Mesenchymal stem cell (in vitro differentiated cells and primary cell): ENCODE measurements around the gene OR2M5. TPM values are rescaled to one million over a fixed set of nuclear protein-coding genes. Genes with fewer than 3 reads are reported as not detected.

ENCODE experiments used
- DNase-seq: peaks from one replicate; pipeline ENCODE4 v3.0.0-alpha.2; 2013
- H2AFZ ChIP-seq: one replicate; pipeline ENCODE4 v1.6.1; 2013; ENCODE audit warnings: low read depth, mild to moderate bottlenecking, control low read depth, inconsistent platforms, low read length, moderate library complexity
- H2AK5ac ChIP-seq: 2 replicates; pipeline ENCODE4 v1.6.1; 2013; ENCODE audit warnings: low read length, moderate library complexity, mild to moderate bottlenecking, inconsistent platforms; ENCODE audit not compliant: severe bottlenecking
- H2BK120ac ChIP-seq: one replicate; pipeline ENCODE4 v1.6.1; 2013; ENCODE audit warnings: low read depth, mild to moderate bottlenecking, inconsistent platforms, low read length, moderate library complexity
- H2BK12ac ChIP-seq, 2 experiments: one replicate each; pipeline ENCODE4 v1.6.1; 2013; ENCODE audit warnings: inconsistent platforms in 2 of 2, low read length in 2 of 2, mild to moderate bottlenecking in 2 of 2, moderate library complexity in 2 of 2, control low read depth in 1 of 2
- H2BK15ac ChIP-seq: one replicate; pipeline ENCODE4 v1.6.1; 2013; ENCODE audit warnings: mild to moderate bottlenecking, low read depth, inconsistent platforms; ENCODE audit not compliant: poor library complexity, severe bottlenecking
- H2BK5ac ChIP-seq: 2 replicates; pipeline ENCODE4 v1.6.1; 2013; ENCODE audit warnings: low read depth, mild to moderate bottlenecking, low read length, control low read depth, inconsistent platforms; ENCODE audit not compliant: poor library complexity, severe bottlenecking
- H3K14ac ChIP-seq, 2 experiments: one replicate each; pipeline ENCODE4 v1.6.1; 2013; ENCODE audit warnings: inconsistent platforms in 2 of 2, low read length in 2 of 2, control low read depth in 1 of 2, mild to moderate bottlenecking in 1 of 2, moderate library complexity in 1 of 2
- H3K18ac ChIP-seq, 2 experiments: one replicate each; pipeline ENCODE4 v1.6.1; 2013; ENCODE audit warnings: inconsistent platforms in 2 of 2, low read length in 2 of 2, control low read depth in 1 of 2, low read depth in 1 of 2, mild to moderate bottlenecking in 1 of 2
- H3K23ac ChIP-seq, 2 experiments: one replicate each; pipeline ENCODE4 v1.6.1; 2013; ENCODE audit warnings: inconsistent platforms in 2 of 2, low read length in 2 of 2, mild to moderate bottlenecking in 2 of 2, moderate library complexity in 2 of 2, control low read depth in 1 of 2
- H3K27ac ChIP-seq: 2 replicates; pipeline ENCODE4 v1.5.1; 2013; ENCODE audit warnings: mild to moderate bottlenecking, moderate library complexity, low read length, control low read depth, inconsistent platforms; ENCODE audit not compliant: poor library complexity, severe bottlenecking
- H3K27me3 ChIP-seq, 2 experiments: 2 replicates each; pipeline versions ENCODE4 v1.6.1 to v1.7.0; 2013; ENCODE audit warnings: low read length in 2 of 2, mild to moderate bottlenecking in 2 of 2, moderate library complexity in 2 of 2, control low read depth in 1 of 2, inconsistent platforms in 1 of 2; ENCODE audit not compliant: control insufficient read depth in 1 of 2, insufficient read depth in 1 of 2
- H3K36me3 ChIP-seq, 2 experiments: 2 replicates each; pipeline versions ENCODE4 v1.6.1 to v1.7.0; 2013; ENCODE audit warnings: low read length in 2 of 2, control low read depth in 1 of 2, inconsistent platforms in 1 of 2, low read depth in 1 of 2, mild to moderate bottlenecking in 1 of 2; ENCODE audit not compliant: insufficient read depth in 2 of 2, control insufficient read depth in 1 of 2
- H3K4ac ChIP-seq, 2 experiments: one replicate each; pipeline ENCODE4 v1.6.1; 2013; ENCODE audit warnings: inconsistent platforms in 2 of 2, low read length in 2 of 2, mild to moderate bottlenecking in 2 of 2, moderate library complexity in 2 of 2, control low read depth in 1 of 2, low read depth in 1 of 2
- H3K4me1 ChIP-seq: 2 replicates; pipeline ENCODE4 v1.6.1; 2013; ENCODE audit warnings: low read depth, low read length, control low read depth; ENCODE audit not compliant: control insufficient read depth, insufficient read depth
- H3K4me2 ChIP-seq: 2 replicates; pipeline ENCODE4 v1.6.1; 2013; ENCODE audit warnings: low read length, mild to moderate bottlenecking, inconsistent platforms; ENCODE audit not compliant: poor library complexity, severe bottlenecking
- H3K4me3 ChIP-seq, 2 experiments: 2 replicates each; pipeline versions ENCODE4 v1.5.1 to v1.7.0; 2013; ENCODE audit warnings: low read length in 2 of 2, mild to moderate bottlenecking in 2 of 2, control low read depth in 1 of 2, low read depth in 1 of 2; ENCODE audit not compliant: insufficient read depth in 1 of 2
- H3K79me1 ChIP-seq: replicated peaks from 2 replicates; pipeline ENCODE4 v1.6.1; 2013; ENCODE audit warnings: mild to moderate bottlenecking, control low read depth, low read length, inconsistent platforms; ENCODE audit not compliant: poor library complexity, severe bottlenecking
- H3K9ac ChIP-seq: 2 replicates; pipeline ENCODE4 v1.7.0; 2013; ENCODE audit warnings: mild to moderate bottlenecking, low read length, moderate library complexity
- H3K9me3 ChIP-seq: 2 replicates; pipeline ENCODE4 v1.7.0; 2013; ENCODE audit warnings: mild to moderate bottlenecking, low read length; ENCODE audit not compliant: control insufficient read depth
- H4K8ac ChIP-seq: one replicate; pipeline ENCODE4 v1.6.1; 2013; ENCODE audit warnings: inconsistent platforms, mild to moderate bottlenecking, low read length, moderate library complexity
- H4K91ac ChIP-seq: one replicate; pipeline ENCODE4 v1.6.1; 2013; ENCODE audit warnings: mild to moderate bottlenecking, low read length, inconsistent platforms
- WGBS: methylation state at CpG from one replicate; pipeline ENCODE4 v1.1.7; 2013; ENCODE audit warnings: mixed read lengths; 5-methylcytosine and 5-hydroxymethylcytosine counted together
- polyA plus RNA-seq, 2 experiments: library from polyadenylated mRNA; stranded (reverse); fragments of 200-250 nt; gene quantifications; one replicate each; pipeline ENCODE4 v1.2.3, GENCODE V29; 2013

The OR2M5 gene
- not detected for polyA plus RNA-seq (2013, experiment 1 of 2)
- polyA plus RNA-seq (2013, experiment 2 of 2), result not detected

- WGBS, result no CpG with 5 or more reads among the region's 3 CpGs
Observed at GRCh38 chr1:248144513-248145198, at the start of gene OR2M5. Gene OR2M5, plus strand, starts transcription at chr1:248145148. Its CDS starts 0 bp downstream, at chr1:248145148.

GRCh38 chr1:248098529-248098928, 46.4 kb upstream of the OR2M5 start:
- no peak overlapping the region for H2BK15ac ChIP-seq
- H2BK12ac ChIP-seq, result no peak overlapping the region
- no peak overlapping the region for H2BK120ac ChIP-seq
- no peaks in the 10 kb centered on the region for H3K27me3 ChIP-seq
- peaks cover 15% of the 10 kb centered on the region for H3K9me3 ChIP-seq
- H2AFZ ChIP-seq, result no peak overlapping the region
- H2AK5ac ChIP-seq, result no peak overlapping the region
- no peak overlapping the region for H3K18ac ChIP-seq
- no peak overlapping the region for H3K4me3 ChIP-seq
- no peak overlapping the region for H3K14ac ChIP-seq
- no peaks in the 10 kb centered on the region for H3K36me3 ChIP-seq
- H3K79me1 ChIP-seq, result no peaks in the 10 kb centered on the region
- no peak overlapping the region for H4K91ac ChIP-seq
- no CpG with 5 or more reads among the region's 1 CpG for WGBS
- H4K8ac ChIP-seq, result no peak overlapping the region
- H3K9ac ChIP-seq, result no peak overlapping the region
- no peak overlapping the region for H3K4me2 ChIP-seq
- H3K4ac ChIP-seq, result no peak overlapping the region
- H3K23ac ChIP-seq, result no peak overlapping the region
- no peak for DNase-seq
- no peaks in the 10 kb centered on the region for H3K4me1 ChIP-seq
- no peak overlapping the region for H3K27ac ChIP-seq
- no peak overlapping the region for H2BK5ac ChIP-seq

More at GRCh38 chr1:248144513-248145198, at the start of gene OR2M5:
- Histone ChIP-seq H3K27me3 (no peaks in the 10 kb centered on the region), H3K4me2 (no peak within 1 kb of the TSS), H2BK5ac (no peak within 1 kb of the TSS), H3K18ac (no peak within 1 kb of the TSS), H2BK15ac (no peak within 1 kb of the TSS), H2BK12ac (no peak within 1 kb of the TSS), H3K9me3 (peaks cover 48% of the 10 kb centered on the region), H2AFZ (no peak within 1 kb of the TSS), H3K27ac (no peak within 1 kb of the TSS), H3K4me3 (no peak within 1 kb of the TSS), H3K9ac (no peak within 1 kb of the TSS), H3K23ac (no peak within 1 kb of the TSS), H4K8ac (no peak within 1 kb of the TSS), H3K4me1 (no peaks in the 10 kb centered on the region), H3K36me3 (no peaks in the 10 kb centered on the region), H2BK120ac (no peak within 1 kb of the TSS), H2AK5ac (no peak within 1 kb of the TSS), H3K79me1 (no peaks in the 10 kb centered on the region), H3K4ac (no peak within 1 kb of the TSS), H4K91ac (no peak within 1 kb of the TSS), H3K14ac (no peak within 1 kb of the TSS)
- no peak for DNase-seq

- Histone ChIP-seq H4K8ac (no peak overlapping the region), H3K9me3 (peaks cover 40% of the 10 kb centered on the region), H3K27me3 (no peaks in the 10 kb centered on the region), H3K36me3 (no peaks in the 10 kb centered on the region), H3K4me2 (no peak overlapping the region), H3K4ac (no peak overlapping the region), H3K18ac (no peak overlapping the region), H3K79me1 (no peaks in the 10 kb centered on the region), H2BK120ac (no peak overlapping the region), H2BK5ac (no peak overlapping the region), H2BK12ac (no peak overlapping the region), H4K91ac (no peak overlapping the region), H3K23ac (no peak overlapping the region), H2AK5ac (no peak overlapping the region), H3K27ac (no peak overlapping the region), H2AFZ (no peak overlapping the region), H3K4me1 (no peaks in the 10 kb centered on the region), H3K9ac (no peak overlapping the region), H3K4me3 (no peak overlapping the region), H2BK15ac (no peak overlapping the region), H3K14ac (no peak overlapping the region)
- DNase-seq, result no peak
Observed at GRCh38 chr1:248102847-248103246, 42.1 kb upstream of the OR2M5 start.

GRCh38 chr1:248111157-248111556, 33.8 kb upstream of the OR2M5 start:
- DNase-seq, result peak; percentile 0
- 59% methylated on average over 5 of the region's 5 CpGs for WGBS
- no peak overlapping the region for H2BK120ac ChIP-seq

More at GRCh38 chr1:248111157-248111556, 33.8 kb upstream of the OR2M5 start:
- H2AK5ac ChIP-seq, result no peak overlapping the region
- H2BK5ac ChIP-seq, result no peak overlapping the region
- H4K91ac ChIP-seq, result no peak overlapping the region
- H3K36me3 ChIP-seq, result no peaks in the 10 kb centered on the region
- H3K9me3 ChIP-seq, result peaks cover 60% of the 10 kb centered on the region
- H3K27me3 ChIP-seq, result no peaks in the 10 kb centered on the region
- H3K4ac ChIP-seq, result no peak overlapping the region
- H3K4me1 ChIP-seq, result no peaks in the 10 kb centered on the region
- no peak overlapping the region for H2AFZ ChIP-seq
- no peak overlapping the region for H3K4me2 ChIP-seq
- no peak overlapping the region for H3K9ac ChIP-seq
- no peak overlapping the region for H3K23ac ChIP-seq
- H2BK15ac ChIP-seq, result no peak overlapping the region
- no peak overlapping the region for H3K4me3 ChIP-seq
- no peak overlapping the region for H3K18ac ChIP-seq
- H4K8ac ChIP-seq, result no peak overlapping the region
- H3K27ac ChIP-seq, result no peak overlapping the region
- no peak overlapping the region for H2BK12ac ChIP-seq
- H3K14ac ChIP-seq, result no peak overlapping the region
- no peaks in the 10 kb centered on the region for H3K79me1 ChIP-seq
